Neutrophil (primary cell): Measurements from ENCODE around the gene PSD.

Experiments used
- H3K27ac ChIP-seq: fragments of 200-600 bp; sonication (generic); 2 replicates; pipeline ENCODE4 v1.5.1; 2016; ENCODE audit warnings: mild to moderate bottlenecking, moderate library complexity
- H3K27me3 ChIP-seq: fragments of 200-600 bp; sonication (generic); 2 replicates; pipeline ENCODE4 v1.6.0; 2016; ENCODE audit warnings: mild to moderate bottlenecking
- H3K36me3 ChIP-seq: fragments of 200-600 bp; sonication (generic); 2 replicates; pipeline ENCODE4 v1.5.1; 2017
- H3K4me1 ChIP-seq, 2 experiments: fragments of 200-600 bp in 1 of 2; sonication (generic) in 1 of 2; 1 replicate in 1 of 2; 2 replicates in 1 of 2; pipeline versions ENCODE4 v1.5.1 to v1.6.1; 2013 to 2016; ENCODE audit warnings: low read depth in 1 of 2, low read length in 1 of 2, mild to moderate bottlenecking in 1 of 2, moderate library complexity in 1 of 2; ENCODE audit not compliant: control insufficient read depth in 1 of 2, insufficient read depth in 1 of 2
- H3K4me3 ChIP-seq, 2 experiments: fragments of 200-600 bp in 1 of 2; sonication (generic) in 1 of 2; 1 replicate in 1 of 2; 2 replicates in 1 of 2; pipeline ENCODE4 v1.5.1; 2013 to 2016; ENCODE audit warnings: low read depth in 1 of 2, low read length in 1 of 2, mild to moderate bottlenecking in 1 of 2, moderate library complexity in 1 of 2
- H3K9me3 ChIP-seq: fragments of 200-600 bp; sonication (generic); 2 replicates; pipeline ENCODE4 v1.5.1; 2016
- TF ChIP-seq, protein P1 (sequence below): fragments of 200-600 bp; sonication (generic); IDR thresholded peaks from 2 replicates; pipeline ENCODE4 v1.5.1; 2016; ENCODE audit warnings: antibody characterized with exemption

The PSD gene

DNA sequence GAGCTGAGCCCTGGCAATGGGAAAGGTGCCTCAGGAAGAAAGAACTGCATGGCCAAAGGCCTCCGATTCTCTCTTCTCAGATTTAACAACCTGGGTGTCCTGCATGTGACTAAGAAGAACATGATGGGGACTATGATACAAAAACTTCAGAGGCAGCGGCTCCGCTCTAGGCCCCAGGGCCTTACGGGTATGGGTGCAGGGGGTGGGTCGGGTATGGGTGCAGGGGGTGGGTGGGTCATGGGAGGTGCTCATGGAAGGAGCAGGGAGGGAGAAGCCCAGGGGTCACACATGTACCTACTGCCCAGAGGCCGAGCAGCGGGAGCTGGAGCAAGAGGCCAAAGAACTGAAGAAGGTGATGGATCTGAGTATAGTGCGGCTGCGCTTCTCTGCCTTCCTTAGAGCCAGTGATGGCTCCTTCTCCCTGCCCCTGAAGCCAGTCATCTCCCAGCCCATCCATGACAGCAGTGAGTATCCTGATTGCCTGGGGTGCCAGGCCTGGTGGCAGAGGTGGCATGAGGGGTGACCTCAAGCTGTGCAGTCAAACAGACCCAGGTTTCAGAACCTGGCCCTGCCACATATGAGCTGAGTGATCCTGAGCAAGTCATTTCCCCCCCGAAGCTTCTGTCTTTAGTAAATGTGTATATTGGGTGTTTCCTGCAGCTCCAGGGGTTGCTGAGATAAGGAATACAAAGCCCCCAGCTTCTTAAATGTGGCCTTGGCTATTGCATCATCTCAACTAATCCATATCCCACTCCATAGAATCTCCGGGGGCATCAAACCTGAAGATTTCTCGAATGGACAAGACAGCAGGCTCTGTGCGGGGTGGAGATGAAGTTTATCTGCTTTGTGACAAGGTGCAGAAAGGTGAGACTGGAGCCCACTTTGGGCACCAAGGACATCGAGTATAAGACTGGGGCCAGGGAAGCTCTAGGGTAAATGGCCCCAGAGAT is 21.1 kb downstream of the PSD start:
- no peaks in the 10 kb centered on the region for H3K9me3 ChIP-seq
- peaks cover 8% of the 10 kb centered on the region for H3K27me3 ChIP-seq
- H3K36me3 ChIP-seq = peaks cover 61% of the 10 kb centered on the region
- TF ChIP-seq, protein P1, sequence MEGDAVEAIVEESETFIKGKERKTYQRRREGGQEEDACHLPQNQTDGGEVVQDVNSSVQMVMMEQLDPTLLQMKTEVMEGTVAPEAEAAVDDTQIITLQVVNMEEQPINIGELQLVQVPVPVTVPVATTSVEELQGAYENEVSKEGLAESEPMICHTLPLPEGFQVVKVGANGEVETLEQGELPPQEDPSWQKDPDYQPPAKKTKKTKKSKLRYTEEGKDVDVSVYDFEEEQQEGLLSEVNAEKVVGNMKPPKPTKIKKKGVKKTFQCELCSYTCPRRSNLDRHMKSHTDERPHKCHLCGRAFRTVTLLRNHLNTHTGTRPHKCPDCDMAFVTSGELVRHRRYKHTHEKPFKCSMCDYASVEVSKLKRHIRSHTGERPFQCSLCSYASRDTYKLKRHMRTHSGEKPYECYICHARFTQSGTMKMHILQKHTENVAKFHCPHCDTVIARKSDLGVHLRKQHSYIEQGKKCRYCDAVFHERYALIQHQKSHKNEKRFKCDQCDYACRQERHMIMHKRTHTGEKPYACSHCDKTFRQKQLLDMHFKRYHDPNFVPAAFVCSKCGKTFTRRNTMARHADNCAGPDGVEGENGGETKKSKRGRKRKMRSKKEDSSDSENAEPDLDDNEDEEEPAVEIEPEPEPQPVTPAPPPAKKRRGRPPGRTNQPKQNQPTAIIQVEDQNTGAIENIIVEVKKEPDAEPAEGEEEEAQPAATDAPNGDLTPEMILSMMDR = no peak
- peaks cover 39 to 42% of the 10 kb centered on the region in 2 experiments for H3K4me1 ChIP-seq
- H3K27ac ChIP-seq = peak overlapping the region; percentile 97
- H3K4me3 ChIP-seq = peak overlapping the region; percentile 85 to 99

DNA sequence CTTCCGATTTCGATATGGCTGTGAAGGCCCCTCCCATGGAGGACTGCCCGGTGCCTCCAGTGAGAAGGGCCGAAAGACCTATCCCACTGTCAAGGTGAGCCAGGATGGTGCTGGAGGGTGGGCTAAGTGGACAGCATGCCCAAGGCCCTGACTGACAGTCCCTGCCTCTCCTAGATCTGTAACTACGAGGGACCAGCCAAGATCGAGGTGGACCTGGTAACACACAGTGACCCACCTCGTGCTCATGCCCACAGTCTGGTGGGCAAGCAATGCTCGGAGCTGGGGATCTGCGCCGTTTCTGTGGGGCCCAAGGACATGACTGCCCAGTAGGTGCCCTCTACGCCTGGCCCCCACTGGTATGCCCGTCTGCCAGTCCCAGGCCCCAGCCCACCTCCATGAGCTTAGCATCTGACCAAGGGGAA is 21.8 kb downstream of the PSD start:
- Histone ChIP-seq H3K4me1 (peaks cover 39 to 42% of the 10 kb centered on the region in 2 experiments), H3K27ac (peak overlapping the region; percentile 97), H3K4me3 (peak overlapping the region; percentile 85 to 99), H3K27me3 (peaks cover 14% of the 10 kb centered on the region), H3K9me3 (no peaks in the 10 kb centered on the region), H3K36me3 (peaks cover 54% of the 10 kb centered on the region)
- TF ChIP-seq, protein P1 = no peak

DNA sequence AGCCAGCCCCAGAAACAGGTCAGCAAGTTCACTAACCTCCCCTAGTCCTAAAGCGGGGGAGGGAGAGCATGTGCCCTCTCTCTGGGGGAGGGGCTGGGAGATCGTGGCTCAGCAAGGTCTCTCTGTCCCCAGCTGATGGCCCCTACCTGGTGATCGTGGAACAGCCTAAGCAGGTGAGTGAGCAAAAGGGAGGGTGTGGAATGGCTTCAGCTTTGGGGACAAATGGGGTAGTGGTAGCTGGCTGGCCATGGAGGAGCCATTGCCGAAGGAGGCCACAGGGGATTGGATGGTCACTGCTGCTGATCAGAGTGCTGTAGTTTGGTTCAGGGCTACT is 22.3 kb downstream of the PSD start:
- Histone ChIP-seq H3K36me3 (peaks cover 49% of the 10 kb centered on the region), H3K9me3 (no peaks in the 10 kb centered on the region), H3K27ac (peak overlapping the region; percentile 97), H3K4me1 (peaks cover 39 to 42% of the 10 kb centered on the region in 2 experiments), H3K4me3 (peak overlapping the region; percentile 85 to 99), H3K27me3 (peaks cover 14% of the 10 kb centered on the region)
- TF ChIP-seq, protein P1 = no peak

DNA sequence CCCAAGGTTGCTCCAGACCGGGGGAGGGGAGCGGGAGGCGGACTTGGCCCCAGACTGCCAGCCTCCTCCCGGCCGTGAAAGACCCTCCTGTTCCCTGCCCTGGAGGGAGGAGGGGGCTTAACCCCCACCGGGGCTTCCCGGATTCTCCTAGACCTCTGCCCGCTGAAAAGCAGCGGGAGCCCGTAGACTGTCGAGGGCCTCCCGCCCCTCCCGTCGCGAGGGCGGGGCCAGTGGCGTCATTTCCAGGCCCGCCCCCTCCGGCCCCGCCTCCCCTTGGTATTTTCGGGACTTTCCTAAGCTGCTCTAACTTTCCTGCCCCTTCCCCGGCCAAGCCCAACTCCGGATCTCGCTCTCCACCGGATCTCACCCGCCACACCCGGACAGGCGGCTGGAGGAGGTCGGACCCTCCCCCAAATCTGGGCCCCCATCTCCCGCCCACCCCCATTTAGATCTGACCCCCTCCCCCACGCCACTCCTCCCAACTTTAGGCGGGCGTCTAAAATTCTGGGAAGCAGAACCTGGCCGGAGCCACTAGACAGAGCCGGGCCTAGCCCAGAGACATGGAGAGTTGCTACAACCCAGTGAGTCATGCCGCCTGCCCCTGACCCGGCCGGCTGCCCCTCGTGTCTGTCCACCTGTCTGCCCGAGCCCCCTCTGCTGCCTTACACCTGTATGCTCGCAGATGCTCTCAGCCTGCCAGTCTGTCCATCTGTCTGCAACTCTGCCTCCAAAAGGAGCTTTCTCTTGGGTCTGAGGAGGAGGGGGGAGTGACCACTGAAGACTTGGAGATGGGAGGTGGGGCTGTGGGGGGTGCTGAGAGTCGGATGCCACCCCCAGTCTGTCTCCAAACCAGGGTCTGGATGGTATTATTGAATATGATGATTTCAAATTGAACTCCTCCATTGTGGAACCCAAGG is 22.9 kb downstream of the PSD start, which contains the start of gene NFKB2:
NFKB2 (plus strand) TSS at position 306 of the 917 bp plus-strand sequence; CDS start at position 561, 255 bp downstream.
- H3K9me3 ChIP-seq = no peaks in the 10 kb centered on the region
- TF ChIP-seq, protein P1 = peak; percentile 37
- peaks cover 39 to 42% of the 10 kb centered on the region in 2 experiments for H3K4me1 ChIP-seq
- peaks cover 43% of the 10 kb centered on the region for H3K36me3 ChIP-seq
- H3K27me3 ChIP-seq = peaks cover 20% of the 10 kb centered on the region
- H3K27ac ChIP-seq = peak within 1 kb of the TSS; percentile 97
- H3K4me3 ChIP-seq = peak within 1 kb of the TSS; percentile 85 to 99

DNA sequence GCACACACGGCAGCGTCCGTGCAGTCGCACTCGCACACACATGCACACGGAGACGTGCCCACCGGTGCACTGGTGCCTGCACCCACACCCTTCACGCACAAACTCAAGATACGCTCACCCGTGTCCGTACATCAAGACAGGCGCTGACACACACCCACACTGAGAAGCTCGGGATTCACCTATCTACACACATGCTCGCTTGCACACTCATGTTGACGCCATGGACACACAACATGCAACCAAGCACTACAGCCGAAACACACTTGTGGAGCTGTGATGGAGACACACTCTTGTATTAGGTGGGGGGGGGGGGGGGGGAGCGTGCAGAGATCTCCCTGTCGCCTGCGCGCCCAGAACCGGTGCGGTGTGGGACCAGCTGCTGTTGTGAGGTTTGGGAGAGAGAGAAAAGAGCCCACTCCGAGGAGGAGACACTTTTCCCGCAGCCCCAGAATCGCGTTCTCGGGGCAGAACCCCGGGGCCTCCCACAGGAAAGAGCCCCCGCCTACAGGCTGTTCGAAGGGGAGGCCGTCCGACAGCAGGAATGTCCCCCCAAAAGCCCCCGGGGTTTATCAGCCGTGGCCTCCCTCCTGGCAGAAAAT is 23.7 kb downstream of the PSD start:
- Histone ChIP-seq H3K9me3 (no peaks in the 10 kb centered on the region), H3K27me3 (peaks cover 28% of the 10 kb centered on the region), H3K27ac (peak overlapping the region; percentile 97), H3K4me1 (peaks cover 36 to 42% of the 10 kb centered on the region in 2 experiments), H3K4me3 (peak overlapping the region; percentile 85 to 99), H3K36me3 (peaks cover 35% of the 10 kb centered on the region)
- TF ChIP-seq, protein P1 = no peak
